ENCODE results near the gene FADS6. TPM values are rescaled to one million over a fixed set of nuclear protein-coding genes. Genes with fewer than 3 reads are reported as not detected.
A peak's percentile ranks its signal among the peaks of the same experiment; 100 is the strongest.

The FADS6 gene
- total and polyA plus RNA-seq, 7 donors, result 0.01 TPM; not detected in 6

DNA sequence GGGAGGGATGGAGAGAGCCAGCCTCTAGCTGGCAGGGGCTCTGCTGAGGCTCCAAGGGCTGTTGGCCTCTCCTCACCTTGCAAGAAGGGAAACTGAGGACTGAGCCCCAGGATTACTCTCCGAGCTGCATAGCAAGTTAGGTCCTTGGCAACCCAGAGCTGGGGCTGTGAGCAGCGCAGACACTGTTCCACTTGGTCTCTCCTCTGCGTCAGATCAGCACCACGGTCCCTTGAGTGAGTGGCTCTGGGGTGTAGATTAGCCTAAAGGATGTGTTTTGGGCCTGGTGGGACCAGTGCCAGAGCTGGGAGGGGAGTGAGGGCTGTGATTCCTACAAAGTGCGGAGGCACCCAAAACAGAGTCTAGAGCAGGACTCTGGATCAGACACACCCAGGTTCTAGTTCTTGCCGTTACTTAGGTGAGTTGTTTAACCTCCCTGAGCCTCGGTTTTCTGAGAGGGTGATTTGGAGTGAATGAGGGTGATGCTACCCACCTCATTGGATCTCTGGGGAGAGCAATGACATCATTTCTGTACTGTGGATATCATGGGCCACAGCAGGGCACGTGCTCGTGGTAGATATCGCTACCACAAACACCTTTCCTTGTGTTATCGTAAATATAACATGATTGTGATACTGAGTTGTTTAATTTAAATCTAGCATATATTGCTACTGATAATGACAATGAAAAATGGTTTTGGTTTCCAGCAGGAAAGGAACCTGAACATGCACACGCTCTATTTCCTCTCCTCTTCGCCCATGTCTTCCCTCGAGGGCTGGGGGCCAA, 8.1 kb upstream of the FADS6 start:
- ATAC-seq (no peak), DNase-seq (no peak)
- TF ChIP-seq, protein P1, sequence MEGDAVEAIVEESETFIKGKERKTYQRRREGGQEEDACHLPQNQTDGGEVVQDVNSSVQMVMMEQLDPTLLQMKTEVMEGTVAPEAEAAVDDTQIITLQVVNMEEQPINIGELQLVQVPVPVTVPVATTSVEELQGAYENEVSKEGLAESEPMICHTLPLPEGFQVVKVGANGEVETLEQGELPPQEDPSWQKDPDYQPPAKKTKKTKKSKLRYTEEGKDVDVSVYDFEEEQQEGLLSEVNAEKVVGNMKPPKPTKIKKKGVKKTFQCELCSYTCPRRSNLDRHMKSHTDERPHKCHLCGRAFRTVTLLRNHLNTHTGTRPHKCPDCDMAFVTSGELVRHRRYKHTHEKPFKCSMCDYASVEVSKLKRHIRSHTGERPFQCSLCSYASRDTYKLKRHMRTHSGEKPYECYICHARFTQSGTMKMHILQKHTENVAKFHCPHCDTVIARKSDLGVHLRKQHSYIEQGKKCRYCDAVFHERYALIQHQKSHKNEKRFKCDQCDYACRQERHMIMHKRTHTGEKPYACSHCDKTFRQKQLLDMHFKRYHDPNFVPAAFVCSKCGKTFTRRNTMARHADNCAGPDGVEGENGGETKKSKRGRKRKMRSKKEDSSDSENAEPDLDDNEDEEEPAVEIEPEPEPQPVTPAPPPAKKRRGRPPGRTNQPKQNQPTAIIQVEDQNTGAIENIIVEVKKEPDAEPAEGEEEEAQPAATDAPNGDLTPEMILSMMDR (IDR thresholded peaks at IDR 0.05), result no peak
- 73 to 79% (median 75%) methylated on average over 14 of the region's 14 CpGs for WGBS, 3 donors
- H3K27me3 ChIP-seq (ENCODE audit: insufficient read depth in 3 of 3, low read length in 2 of 3), result peaks cover 0 to 34% (median 10%) of the 10 kb centered on the region in 3 donors
- no peak overlapping the region for H3K27ac ChIP-seq
- intact Hi-C loops (cut with DNase I), result loop anchor here in 1 of 2 donors (10.0 kb wide), 1 partner anchor 63 kb away; no protein-coding TSS in a partner anchor
- no peaks in the 10 kb centered on the region for H3K9me3 ChIP-seq
- H3K36me3 ChIP-seq (ENCODE audit: insufficient read depth in 1 of 2, low read depth in 1 of 2), result no peaks in the 10 kb centered on the region
- H3K4me1 ChIP-seq, result no peaks in the 10 kb centered on the region
- H3K4me3 ChIP-seq, result no peak overlapping the region

GRCh38 chr17:74900208-74900607, 6.8 kb upstream of the FADS6 start:
- no peaks in the 10 kb centered on the region for H3K36me3 ChIP-seq (ENCODE audit: insufficient read depth in 1 of 2, low read depth in 1 of 2)
- DNase-seq (peak in 1 of 2 donors; percentile 0), ATAC-seq (no peak)
- no peaks in the 10 kb centered on the region for H3K4me1 ChIP-seq
- no peaks in the 10 kb centered on the region for H3K9me3 ChIP-seq
- peaks cover 0 to 39% (median 10%) of the 10 kb centered on the region in 3 donors for H3K27me3 ChIP-seq (ENCODE audit: insufficient read depth in 3 of 3, low read length in 2 of 3)
- H3K4me3 ChIP-seq, result no peak overlapping the region
- intact Hi-C loops (cut with DNase I), result loop anchor here in 1 of 2 donors (10.0 kb wide), 1 partner anchor 65 kb away; no protein-coding TSS in a partner anchor
- H3K27ac ChIP-seq, result no peak overlapping the region
- TF ChIP-seq, protein P1 (IDR thresholded peaks at IDR 0.05), result no peak
- 81 to 85% (median 85%) methylated on average over 8 of the region's 8 CpGs for WGBS, 3 donors

- intact Hi-C loops (cut with DNase I), result no loop called here
- no peaks in the 10 kb centered on the region for H3K9me3 ChIP-seq
- ATAC-seq, result no peak
- 76 to 77% (median 76%) methylated on average over 11 of the region's 11 CpGs for WGBS, 3 donors
- no peaks in the 10 kb centered on the region for H3K4me1 ChIP-seq
- no peak overlapping the region for H3K27ac ChIP-seq
- no peaks in the 10 kb centered on the region for H3K36me3 ChIP-seq (ENCODE audit: insufficient read depth in 1 of 2, low read depth in 1 of 2)
- DNase-seq, result no peak
- H3K4me3 ChIP-seq, result no peak overlapping the region
- peaks cover 0 to 42% (median 16%) of the 10 kb centered on the region in 3 donors for H3K27me3 ChIP-seq (ENCODE audit: insufficient read depth in 3 of 3, low read length in 2 of 3)
- TF ChIP-seq, protein P1 (IDR thresholded peaks at IDR 0.05), result no peak
These were observed 5.0 kb upstream of the FADS6 start for GRCh38 chr17:74898376-74898946.

DNA sequence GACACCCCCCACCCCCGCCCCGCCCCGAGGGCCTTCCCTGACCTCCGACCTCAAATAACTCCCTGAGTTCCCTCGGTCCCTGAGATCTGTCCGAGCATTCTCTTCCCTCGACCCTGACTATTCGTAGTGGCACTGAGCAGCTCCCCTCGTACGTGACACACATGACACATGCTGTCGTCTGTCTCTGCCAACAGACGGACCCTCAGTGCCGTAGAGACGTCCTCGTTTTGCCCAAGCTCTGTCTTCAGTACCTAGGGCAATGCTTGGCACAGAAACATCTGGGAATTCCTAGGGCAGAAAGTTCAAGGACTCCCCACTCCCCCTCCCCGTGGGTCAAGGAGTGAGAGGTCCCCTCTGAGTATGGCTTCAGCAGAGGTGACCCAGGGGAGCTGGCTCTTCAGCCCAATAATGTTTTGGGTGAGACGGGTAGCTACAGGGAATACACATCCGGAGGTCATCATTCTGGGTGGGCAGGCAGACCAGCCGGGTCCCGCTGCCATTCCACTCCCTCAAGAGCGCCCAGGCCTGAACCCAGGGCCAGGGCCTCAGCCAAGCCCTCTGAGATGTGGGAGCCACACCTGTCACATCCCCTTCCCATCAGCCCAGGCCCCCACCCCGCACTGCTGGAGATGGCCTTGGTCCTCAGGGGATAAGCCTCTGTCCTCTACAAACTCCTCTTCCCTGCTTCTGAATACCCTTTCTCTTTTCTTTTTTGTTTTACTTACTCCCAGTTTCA, 671 bp upstream of the FADS6 start:
- peaks cover 0 to 66% (median 18%) of the 10 kb centered on the region in 3 donors for H3K27me3 ChIP-seq (ENCODE audit: insufficient read depth in 3 of 3, low read length in 2 of 3)
- H3K9me3 ChIP-seq, result no peaks in the 10 kb centered on the region
- no peak overlapping the region for H3K27ac ChIP-seq
- ATAC-seq (no peak), DNase-seq (no peak)
- TF ChIP-seq, protein P1 (IDR thresholded peaks at IDR 0.05), result no peak
- 22 to 29% (median 24%) methylated on average over 20 to 22 of the region's 22 CpGs for WGBS, 3 donors
- peak overlapping the region; percentile 47 for H3K4me3 ChIP-seq
- intact Hi-C loops (cut with DNase I), result no loop called here
- H3K36me3 ChIP-seq (ENCODE audit: insufficient read depth in 1 of 2, low read depth in 1 of 2), result no peaks in the 10 kb centered on the region
- no peaks in the 10 kb centered on the region for H3K4me1 ChIP-seq
